Measurements from ENCODE around the gene EVI5.

Gene EVI5

DNA sequence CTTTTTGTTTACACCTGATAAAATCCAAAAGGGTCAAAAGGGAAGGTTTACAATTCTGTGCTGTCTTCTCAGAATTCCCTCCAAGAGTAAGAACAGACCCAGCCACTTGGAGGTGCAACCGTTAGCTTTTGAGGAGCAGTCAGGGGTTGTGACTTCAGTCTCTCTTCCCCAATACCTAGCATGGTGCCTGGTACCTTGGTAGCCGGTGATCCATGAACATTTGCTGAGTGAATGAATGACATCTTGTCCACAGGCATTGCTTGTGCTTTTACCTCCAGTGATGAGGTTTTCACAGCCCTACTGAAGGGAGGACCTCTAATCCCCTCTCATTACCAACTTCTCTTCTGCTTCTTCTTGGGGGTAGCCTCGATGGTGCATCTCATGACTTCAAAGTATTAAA lies 309.9 kb downstream of the EVI5 start:
- TF ChIP-seq GATA2 (IDR thresholded peaks at IDR 0.05; ENCODE audit: low read depth, low read length) (no peak), GATA3 (IDR thresholded peaks at IDR 0.05; ENCODE audit: low read depth, low read length) (no peak)

DNA sequence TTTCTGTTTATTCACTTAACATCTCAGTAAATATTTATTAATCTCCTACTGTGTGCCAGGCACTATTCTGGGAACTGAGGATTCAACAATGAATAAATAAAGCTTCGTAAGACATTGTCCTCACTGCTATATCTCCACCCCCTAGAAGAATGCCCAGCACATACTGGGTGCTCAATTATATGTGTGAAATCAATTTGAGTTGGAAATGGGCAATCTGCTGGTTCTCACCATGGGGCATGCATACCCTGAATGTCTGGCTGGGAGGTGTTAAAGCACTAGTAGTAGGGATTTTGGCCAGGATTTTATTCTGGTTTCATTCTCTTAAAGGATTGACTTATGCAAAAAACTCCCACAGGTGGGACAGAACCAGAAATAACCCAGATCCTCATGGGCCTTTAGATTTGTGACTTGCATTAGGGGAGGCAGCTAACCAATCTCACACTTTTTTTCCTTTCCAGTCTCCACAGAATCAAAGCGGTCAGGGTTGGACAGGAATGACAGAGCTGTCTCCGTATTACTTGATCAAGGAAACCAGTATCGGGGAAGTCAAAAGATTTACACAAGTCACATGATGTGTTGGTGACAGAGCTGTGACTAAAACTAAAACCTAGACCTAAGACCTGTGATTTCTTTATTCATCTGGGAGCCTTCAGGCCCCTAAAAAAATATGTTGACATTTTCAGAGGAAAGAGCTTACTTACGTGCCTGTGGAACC lies 311.0 kb downstream of the EVI5 start:
- no peak for TF ChIP-seq GATA2 (IDR thresholded peaks at IDR 0.05; ENCODE audit: low read depth, low read length)
- TF ChIP-seq GATA3 (IDR thresholded peaks at IDR 0.05; ENCODE audit: low read depth, low read length): no peak

DNA sequence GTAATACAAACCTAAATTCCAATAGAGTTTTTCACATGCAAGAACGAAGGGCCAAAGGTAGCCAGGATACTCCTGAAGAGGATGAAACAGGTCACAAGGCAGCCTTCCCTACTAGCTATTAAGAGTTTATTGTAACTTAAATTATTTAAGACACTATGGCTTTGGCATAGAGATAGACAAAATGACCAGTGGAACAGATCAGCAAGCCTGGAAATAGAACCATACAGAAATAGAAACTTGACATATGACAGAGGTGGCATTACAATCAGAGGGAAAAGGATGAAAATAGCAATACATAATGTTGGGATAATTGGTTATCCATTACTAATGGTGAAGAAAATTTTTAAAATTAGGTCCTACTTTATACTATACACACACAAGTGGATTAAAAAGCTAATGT lies 314.7 kb downstream of the EVI5 start:
- TF ChIP-seq GATA2 (IDR thresholded peaks at IDR 0.05; ENCODE audit: low read depth, low read length) (no peak), GATA3 (IDR thresholded peaks at IDR 0.05; ENCODE audit: low read depth, low read length) (no peak)

DNA sequence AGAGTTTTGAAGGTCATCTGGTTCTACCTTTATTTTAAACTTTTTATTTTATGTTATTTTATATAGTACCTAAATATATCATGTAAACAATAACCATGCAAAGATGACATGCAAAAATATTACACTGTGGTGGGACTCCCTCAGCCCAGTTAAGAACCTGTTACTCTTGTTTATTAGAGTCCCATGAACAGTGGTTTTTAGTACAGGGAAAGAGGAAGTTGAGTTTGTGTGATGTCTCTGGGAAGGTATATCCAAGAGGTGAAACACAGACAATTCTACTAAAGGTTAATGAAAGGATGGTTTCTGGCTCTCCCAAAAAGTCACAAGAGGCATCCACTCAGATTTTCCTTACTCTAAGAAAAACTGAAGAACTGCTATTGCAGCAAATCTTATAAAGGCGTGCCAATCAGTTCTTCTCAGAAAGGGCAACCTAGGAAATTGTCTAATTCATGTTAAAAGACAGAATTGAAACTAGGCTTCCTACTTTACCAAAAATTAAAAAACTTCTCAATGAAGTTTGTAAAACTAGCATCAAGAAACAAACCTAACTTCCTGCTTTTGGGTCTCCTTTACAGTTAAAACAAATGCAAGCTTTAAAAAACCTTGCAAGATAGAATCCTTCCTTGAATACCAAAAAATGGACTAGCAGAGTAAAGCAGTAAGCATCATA lies 318.1 kb downstream of the EVI5 start:
- TF ChIP-seq GATA2 (IDR thresholded peaks at IDR 0.05; ENCODE audit: low read depth, low read length) (no peak), GATA3 (IDR thresholded peaks at IDR 0.05; ENCODE audit: low read depth, low read length) (no peak)

DNA sequence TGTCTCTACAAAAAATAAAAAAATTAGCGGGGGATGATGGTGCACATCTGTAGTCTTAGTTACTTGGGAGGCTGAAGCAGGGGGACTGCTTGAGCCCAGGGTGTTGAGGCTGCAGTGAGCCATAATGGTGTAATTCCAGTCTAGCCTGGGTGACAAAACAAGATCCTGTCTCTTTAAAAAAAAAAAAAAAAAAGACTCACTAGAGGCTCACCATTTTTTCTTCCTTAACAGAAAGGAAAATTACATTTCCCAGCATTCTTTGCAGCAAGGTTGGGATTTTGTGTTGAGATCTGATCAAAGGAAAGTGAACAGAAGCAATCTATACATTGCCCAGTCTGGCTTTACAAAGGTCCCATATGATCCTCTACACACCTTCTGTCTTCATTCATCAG lies 319.7 kb downstream of the EVI5 start:
- TF ChIP-seq GATA2 (IDR thresholded peaks at IDR 0.05; ENCODE audit: low read depth, low read length) (no peak), GATA3 (IDR thresholded peaks at IDR 0.05; ENCODE audit: low read depth, low read length) (no peak)

DNA sequence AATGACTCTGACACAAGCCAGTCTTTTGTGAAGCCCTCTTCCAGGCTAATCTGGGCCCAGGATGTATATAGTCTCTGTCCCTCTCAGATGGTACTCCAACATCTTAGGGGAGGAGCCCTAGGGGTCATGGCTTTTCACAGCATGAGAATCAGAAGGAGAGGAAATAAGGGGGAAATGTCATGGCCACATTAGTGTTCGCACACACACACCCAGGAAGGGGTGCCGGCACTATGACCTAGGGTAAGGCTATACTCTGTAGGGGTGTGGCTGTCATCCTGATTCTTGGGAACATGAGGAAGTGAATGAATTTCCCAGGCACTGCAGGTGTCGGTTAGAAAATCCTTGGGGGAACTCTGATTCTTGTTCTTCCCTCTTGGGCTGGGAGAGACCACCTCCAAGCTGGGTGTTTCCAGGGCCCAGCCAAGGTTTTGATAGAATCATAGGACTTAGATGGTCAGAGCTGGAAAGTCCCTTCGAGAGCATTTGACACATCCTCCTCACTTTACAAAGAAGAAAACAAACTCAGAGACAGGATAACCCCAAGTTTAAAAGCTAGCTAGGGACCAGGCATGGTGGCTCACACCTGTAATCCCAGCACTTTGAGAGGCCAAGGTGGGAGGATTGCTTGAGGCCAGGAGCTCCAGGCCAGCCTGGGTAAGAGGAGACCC lies 320.2 kb downstream of the EVI5 start:
- TF ChIP-seq GATA3 (IDR thresholded peaks at IDR 0.05; ENCODE audit: low read depth, low read length): no peak
- TF ChIP-seq GATA2 (IDR thresholded peaks at IDR 0.05; ENCODE audit: low read depth, low read length): no peak

DNA sequence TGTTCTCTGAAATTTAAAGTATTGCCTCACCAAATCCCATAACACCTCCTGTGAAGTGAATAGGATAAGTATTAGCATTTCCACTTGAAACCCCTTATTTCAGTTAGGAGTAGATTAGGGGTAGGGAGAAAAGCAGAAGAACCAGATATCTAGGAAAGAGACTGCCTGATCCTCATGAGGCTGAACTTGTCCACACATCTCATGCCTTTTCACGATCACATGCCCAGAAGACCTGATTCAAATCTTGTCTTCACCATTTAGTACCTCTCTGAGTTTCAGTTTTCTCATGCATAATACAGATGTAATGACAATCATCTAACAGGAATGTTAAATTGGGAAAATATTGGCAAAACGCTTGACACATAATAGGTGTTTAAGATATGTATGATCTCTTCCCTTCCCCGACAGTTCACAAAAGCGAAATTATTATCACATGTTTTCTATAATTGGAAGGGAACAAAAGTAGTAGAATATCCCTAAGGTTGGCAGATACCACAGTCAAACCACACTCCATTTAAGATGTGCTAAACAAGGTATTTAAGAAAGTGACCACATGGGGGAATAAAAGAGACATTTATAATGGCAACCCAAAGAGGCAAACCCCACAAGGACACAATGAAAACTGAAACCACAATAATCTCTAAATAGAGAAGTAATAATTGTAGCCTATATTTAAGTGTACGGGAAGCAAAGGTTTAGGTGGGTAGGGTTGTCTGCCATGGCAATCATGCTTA lies 323.4 kb downstream of the EVI5 start:
- TF ChIP-seq GATA3 (IDR thresholded peaks at IDR 0.05; ENCODE audit: low read depth, low read length) (no peak), GATA2 (IDR thresholded peaks at IDR 0.05; ENCODE audit: low read depth, low read length) (no peak)

DNA sequence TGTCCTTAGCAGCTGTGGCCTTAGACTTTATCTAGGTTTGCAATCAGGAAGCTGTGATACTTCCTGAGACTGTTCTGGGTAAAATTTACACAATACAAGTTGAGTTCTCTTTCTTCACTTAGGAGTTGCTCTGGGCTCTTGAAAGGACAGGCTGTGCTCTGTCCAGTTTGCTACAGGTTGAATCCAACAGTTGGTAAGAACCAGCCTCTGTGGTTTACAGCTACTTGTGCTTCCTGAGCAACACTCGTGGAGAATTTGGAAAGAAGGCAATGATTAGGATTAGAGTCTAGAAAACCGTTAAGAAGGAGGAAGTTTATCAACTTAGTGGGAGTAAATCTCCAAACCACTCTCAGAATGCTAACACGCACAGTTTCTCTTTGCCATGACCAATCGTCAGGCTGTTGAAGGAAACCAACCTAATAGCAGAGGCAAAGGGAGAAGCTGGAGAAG lies 325.0 kb downstream of the EVI5 start:
- TF ChIP-seq GATA2 (IDR thresholded peaks at IDR 0.05; ENCODE audit: low read depth, low read length): no peak
- TF ChIP-seq GATA3 (IDR thresholded peaks at IDR 0.05; ENCODE audit: low read depth, low read length): no peak

Data from SH-SY5Y (cell line).